ENCODE measurements around the gene AOPEP. TPM values are rescaled to one million over a fixed set of nuclear protein-coding genes. Genes with fewer than 3 reads are reported as not detected.
A peak's percentile ranks its signal among the peaks of the same experiment; 100 is the strongest.

AOPEP gene
- total and polyA plus RNA-seq, 9 of the 15 experiments (the other 6 are each of a cell fraction or from before 2014, with no cell fraction given): 4.5 to 19.3 (median 13.5) TPM

DNA sequence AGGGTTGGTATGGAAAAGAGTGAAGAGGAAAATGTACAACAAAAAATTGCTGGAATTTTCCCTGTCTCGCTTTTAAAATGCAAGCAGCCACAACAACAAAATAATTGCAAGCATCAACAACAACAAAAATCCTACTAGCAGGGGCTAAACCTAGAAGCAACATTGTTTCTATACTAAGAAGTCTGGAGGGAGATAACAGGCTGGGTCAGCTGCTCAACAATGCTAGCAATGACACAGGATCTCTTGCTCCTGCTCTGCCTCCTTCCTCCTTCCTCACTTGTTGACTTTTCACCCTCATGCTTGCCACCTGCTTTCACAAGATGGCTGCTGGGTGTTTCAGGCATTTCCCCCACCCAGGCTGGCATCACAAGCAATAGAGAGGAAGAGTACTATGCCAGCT lies 7.6 kb upstream of the AOPEP start:
- H3K79me2 ChIP-seq (ENCODE audit: control insufficient read depth, insufficient read depth, low read length): no peaks in the 10 kb centered on the region
- ChIA-PET CTCF (ENCODE audit: low intra/inter-chr PET ratio) (no interaction called here), POLR2A (no interaction called here)
- in situ Hi-C loops (cut with MboI): no loop called here
- H4K20me1 ChIP-seq (replicated peaks; ENCODE audit: control insufficient read depth, insufficient read depth, low read length): no peaks in the 10 kb centered on the region
- H3K27ac ChIP-seq (ENCODE audit: extremely low read depth, low read depth, low read length): no peak overlapping the region
- H3K9me1 ChIP-seq (ENCODE audit: control insufficient read depth, insufficient read depth, low read length): no peaks in the 10 kb centered on the region
- H3K36me3 ChIP-seq (ENCODE audit: control insufficient read depth, insufficient read depth, low read length): no peaks in the 10 kb centered on the region
- peaks cover 6 to 15% of the 10 kb centered on the region in 2 experiments; a peak in 2 of 5 replicates for H3K27me3 ChIP-seq (ENCODE audit: control insufficient read depth in 2 of 2, insufficient read depth in 2 of 2, low read length in 2 of 2)
- 8% methylated on average over 1 of the region's 1 CpG for WGBS (ENCODE audit: insufficient coverage, low coverage, missing lambda C conversion rate)
- H2AFZ ChIP-seq (ENCODE audit: low read depth, low read length): peak overlapping the region; percentile 55; the same call in 1 of the 2 replicates
- no peaks in the 10 kb centered on the region; a peak in 1 of 5 replicates for H3K4me1 ChIP-seq (replicated peaks in 1 of 2; ENCODE audit: control insufficient read depth in 2 of 2, insufficient read depth in 2 of 2, low read length in 2 of 2)
- intact Hi-C loops (cut with micrococcal nuclease): no loop called here
- no peak overlapping the region for H3K9ac ChIP-seq (ENCODE audit: insufficient read depth in 1 of 2, low read depth in 2 of 2, low read length in 2 of 2)
- peak; percentile 41; the same call in 1 of the 3 replicates for ATAC-seq
- peak overlapping the region; percentile 26; the same call in 1 of the 2 replicates for H3K4me2 ChIP-seq (ENCODE audit: insufficient read depth, low read length)
- no peak for FAIRE-seq
- H3K9me3 ChIP-seq (replicated peaks; ENCODE audit: control insufficient read depth, insufficient read depth, low read depth, low read length): peaks cover 7% of the 10 kb centered on the region
- H3K4me3 ChIP-seq: no peak overlapping the region
- DNase-seq (ENCODE audit: extremely low read depth in 1 of 4, low spot score in 3 of 4): peak in 1 of 4 experiments; percentile 12
- no TSS peak for BruUV-seq (replicated peaks)
- TF ChIP-seq MITF (IDR thresholded peaks at IDR 0.05): no peak
- TF ChIP-seq FOXA3 (CRISPR knock-in tag; conservative IDR thresholded peaks at IDR 0.05 in 1 of 2, IDR thresholded peaks at IDR 0.05 in 1 of 2): peak in 1 of 2 experiments; percentile 45; a peak in 1 of 4 replicates
- TF ChIP-seq, protein P1, sequence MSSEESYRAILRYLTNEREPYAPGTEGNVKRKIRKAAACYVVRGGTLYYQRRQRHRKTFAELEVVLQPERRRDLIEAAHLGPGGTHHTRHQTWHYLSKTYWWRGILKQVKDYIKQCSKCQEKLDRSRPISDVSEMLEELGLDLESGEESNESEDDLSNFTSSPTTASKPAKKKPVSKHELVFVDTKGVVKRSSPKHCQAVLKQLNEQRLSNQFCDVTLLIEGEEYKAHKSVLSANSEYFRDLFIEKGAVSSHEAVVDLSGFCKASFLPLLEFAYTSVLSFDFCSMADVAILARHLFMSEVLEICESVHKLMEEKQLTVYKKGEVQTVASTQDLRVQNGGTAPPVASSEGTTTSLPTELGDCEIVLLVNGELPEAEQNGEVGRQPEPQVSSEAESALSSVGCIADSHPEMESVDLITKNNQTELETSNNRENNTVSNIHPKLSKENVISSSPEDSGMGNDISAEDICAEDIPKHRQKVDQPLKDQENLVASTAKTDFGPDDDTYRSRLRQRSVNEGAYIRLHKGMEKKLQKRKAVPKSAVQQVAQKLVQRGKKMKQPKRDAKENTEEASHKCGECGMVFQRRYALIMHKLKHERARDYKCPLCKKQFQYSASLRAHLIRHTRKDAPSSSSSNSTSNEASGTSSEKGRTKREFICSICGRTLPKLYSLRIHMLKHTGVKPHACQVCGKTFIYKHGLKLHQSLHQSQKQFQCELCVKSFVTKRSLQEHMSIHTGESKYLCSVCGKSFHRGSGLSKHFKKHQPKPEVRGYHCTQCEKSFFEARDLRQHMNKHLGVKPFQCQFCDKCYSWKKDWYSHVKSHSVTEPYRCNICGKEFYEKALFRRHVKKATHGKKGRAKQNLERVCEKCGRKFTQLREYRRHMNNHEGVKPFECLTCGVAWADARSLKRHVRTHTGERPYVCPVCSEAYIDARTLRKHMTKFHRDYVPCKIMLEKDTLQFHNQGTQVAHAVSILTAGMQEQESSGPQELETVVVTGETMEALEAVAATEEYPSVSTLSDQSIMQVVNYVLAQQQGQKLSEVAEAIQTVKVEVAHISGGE (CRISPR knock-in tag; IDR thresholded peaks at IDR 0.05): no peak
- TF ChIP-seq MCM7 (IDR thresholded peaks at IDR 0.05): no peak
- no peak for TF ChIP-seq ZNF644 (tag; IDR thresholded peaks at IDR 0.05; ENCODE audit: low read depth)
- TF ChIP-seq FOXK2 (conservative IDR thresholded peaks at IDR 0.05 in 1 of 2, IDR thresholded peaks at IDR 0.05 in 1 of 2; ENCODE audit: low read depth in 2 of 2): 0 out of 4 replicates have a peak, but pooled peaks of 1 of the 2 experiments have one; percentile 20
- no peak for TF ChIP-seq HNRNPK (IDR thresholded peaks at IDR 0.05; ENCODE audit: low read depth, low read length, poor library complexity, severe bottlenecking)
- TF ChIP-seq, protein P2, sequence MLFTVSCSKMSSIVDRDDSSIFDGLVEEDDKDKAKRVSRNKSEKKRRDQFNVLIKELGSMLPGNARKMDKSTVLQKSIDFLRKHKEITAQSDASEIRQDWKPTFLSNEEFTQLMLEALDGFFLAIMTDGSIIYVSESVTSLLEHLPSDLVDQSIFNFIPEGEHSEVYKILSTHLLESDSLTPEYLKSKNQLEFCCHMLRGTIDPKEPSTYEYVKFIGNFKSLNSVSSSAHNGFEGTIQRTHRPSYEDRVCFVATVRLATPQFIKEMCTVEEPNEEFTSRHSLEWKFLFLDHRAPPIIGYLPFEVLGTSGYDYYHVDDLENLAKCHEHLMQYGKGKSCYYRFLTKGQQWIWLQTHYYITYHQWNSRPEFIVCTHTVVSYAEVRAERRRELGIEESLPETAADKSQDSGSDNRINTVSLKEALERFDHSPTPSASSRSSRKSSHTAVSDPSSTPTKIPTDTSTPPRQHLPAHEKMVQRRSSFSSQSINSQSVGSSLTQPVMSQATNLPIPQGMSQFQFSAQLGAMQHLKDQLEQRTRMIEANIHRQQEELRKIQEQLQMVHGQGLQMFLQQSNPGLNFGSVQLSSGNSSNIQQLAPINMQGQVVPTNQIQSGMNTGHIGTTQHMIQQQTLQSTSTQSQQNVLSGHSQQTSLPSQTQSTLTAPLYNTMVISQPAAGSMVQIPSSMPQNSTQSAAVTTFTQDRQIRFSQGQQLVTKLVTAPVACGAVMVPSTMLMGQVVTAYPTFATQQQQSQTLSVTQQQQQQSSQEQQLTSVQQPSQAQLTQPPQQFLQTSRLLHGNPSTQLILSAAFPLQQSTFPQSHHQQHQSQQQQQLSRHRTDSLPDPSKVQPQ (CRISPR knock-in tag; IDR thresholded peaks at IDR 0.05; ENCODE audit: borderline replicate concordance): no peak

Data from K562 (cell line).